ENCODE measurements around the gene APOA1.

DNA sequence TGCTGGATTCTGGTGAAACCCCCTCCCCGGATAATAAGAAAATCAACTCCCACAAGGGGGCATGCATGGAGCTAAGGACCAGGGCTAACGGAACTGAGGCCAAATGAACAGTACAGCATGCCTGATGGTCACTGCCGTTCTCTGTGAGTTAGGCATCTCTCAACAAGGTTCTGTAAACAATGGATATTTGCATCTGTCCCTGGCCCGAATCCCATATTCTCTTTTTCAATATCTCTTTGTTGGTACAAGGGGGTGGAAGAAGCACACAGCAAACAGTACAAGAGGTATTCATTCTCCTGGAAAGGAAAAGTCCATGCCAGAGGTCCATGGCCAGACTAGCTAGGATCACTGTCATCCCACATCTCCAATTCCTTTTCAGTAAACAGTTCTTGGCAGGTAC lies 32.2 kb upstream of the APOA1 start:
- TF ChIP-seq POLR2A (IDR thresholded peaks at IDR 0.05; ENCODE audit: low read length) (no peak), GATA1 (IDR thresholded peaks at IDR 0.05; ENCODE audit: low read depth, low read length) (no peak)
